HG02759 (cell line): Measurements from ENCODE around the gene ARHGEF25.
"Not testable (repeated sequence)": the region's sequence is repeated elsewhere in the genome, so short reads cannot be mapped to it uniquely, and the experiment has no call there.

Source experiments
- ATAC-seq: cut with Tn5 transposase; IDR thresholded peaks from one replicate; pipeline ENCODE4 v1.9.1; 2021; ENCODE audit warnings: mild to moderate bottlenecking, moderate library complexity; ENCODE audit not compliant: unreplicated experiment

ARHGEF25 gene

GRCh38 chr12:57611108-57611826 is at the start of gene ARHGEF25:
TSS of gene ARHGEF25 (plus strand) at chr12:57611435. CDS start at chr12:57611895, 460 bp downstream.
- peak; percentile 60 for ATAC-seq

GRCh38 chr12:57563358-57563757 is 47.9 kb upstream of the ARHGEF25 start:
- no peak for ATAC-seq

GRCh38 chr12:57564178-57564740 is 47.0 kb upstream of the ARHGEF25 start:
- ATAC-seq: no peak

GRCh38 chr12:57568838-57569237 is 42.4 kb upstream of the ARHGEF25 start:
- no peak for ATAC-seq

- ATAC-seq: no peak
These were observed 41.4 kb upstream of the ARHGEF25 start for GRCh38 chr12:57569858-57570257.

GRCh38 chr12:57570438-57570837 is 40.8 kb upstream of the ARHGEF25 start:
- not testable (repeated sequence) for ATAC-seq

GRCh38 chr12:57571926-57572762 is 39.1 kb upstream of the ARHGEF25 start:
- no peak for ATAC-seq

GRCh38 chr12:57574795-57575194 is 36.4 kb upstream of the ARHGEF25 start:
- ATAC-seq: no peak

GRCh38 chr12:57575771-57576612 is 35.2 kb upstream of the ARHGEF25 start:
- no peak for ATAC-seq

GRCh38 chr12:57576613-57577160 is 34.5 kb upstream of the ARHGEF25 start:
- no peak for ATAC-seq

GRCh38 chr12:57577981-57578758 is 33.1 kb upstream of the ARHGEF25 start:
- no peak for ATAC-seq

- ATAC-seq: no peak
These were observed 32.2 kb upstream of the ARHGEF25 start for GRCh38 chr12:57579011-57579410.

GRCh38 chr12:57579677-57580465 is 31.4 kb upstream of the ARHGEF25 start:
- ATAC-seq: no peak

- no peak for ATAC-seq
These were observed 30.8 kb upstream of the ARHGEF25 start for GRCh38 chr12:57580466-57580795.

- ATAC-seq: no peak
These were observed 29.4 kb upstream of the ARHGEF25 start for GRCh38 chr12:57581802-57582201.

GRCh38 chr12:57582440-57582839 is 28.8 kb upstream of the ARHGEF25 start:
- no peak for ATAC-seq

GRCh38 chr12:57583008-57583831 is 28.0 kb upstream of the ARHGEF25 start:
- peak; percentile 95 for ATAC-seq

GRCh38 chr12:57584050-57584449 is 27.2 kb upstream of the ARHGEF25 start:
- no peak for ATAC-seq
